ENCODE results near the gene INPP4A. TPM values are rescaled to one million over a fixed set of nuclear protein-coding genes. Genes with fewer than 3 reads are reported as not detected.

The INPP4A gene
- total RNA-seq, 2 experiments from 2014 or later, result 29.1 to 33.0 TPM

DNA sequence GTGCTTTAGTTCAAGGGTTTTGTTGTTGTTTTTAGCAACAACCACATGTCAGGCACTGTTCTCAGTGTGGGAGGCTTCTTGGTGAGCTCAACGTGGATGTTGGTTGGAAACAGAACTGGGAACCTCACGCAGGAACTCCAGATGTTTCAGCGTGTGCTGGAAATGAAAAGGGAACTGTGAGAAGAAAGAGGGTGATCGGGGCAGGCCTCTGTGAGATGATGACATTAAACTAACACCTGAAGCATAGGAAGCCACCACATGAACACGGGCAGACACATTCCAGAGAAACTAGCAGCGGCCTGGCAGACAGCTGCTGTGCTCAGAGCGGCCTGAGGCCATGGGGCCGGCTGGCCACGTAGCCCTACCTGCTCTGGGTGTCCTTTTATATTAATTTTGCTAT lies 97.2 kb downstream of the INPP4A start:
- ChIA-PET CTCF (interaction anchor here (0.9 to 1.8 kb wide), 4 partner anchors 10 to 54 kb away, joined by 3 to 9 read pairs (median 6); no protein-coding TSS in a partner anchor), POLR2A (interaction anchor here (0.7 to 1.0 kb wide), 3 partner anchors 9 to 66 kb away, joined by 3 to 5 read pairs (median 3); no protein-coding TSS in a partner anchor)
- Mint-ChIP-seq H3K4me1 (peaks cover 24% of the 10 kb centered on the region), H3K27me3 (no peaks in the 10 kb centered on the region), H3K27ac (peak overlapping the region; percentile 67), H3K4me3 (no peak overlapping the region), H3K9me3 (ENCODE audit: low read depth) (no peaks in the 10 kb centered on the region), H3K36me3 (ENCODE audit: low read depth) (peaks cover 37% of the 10 kb centered on the region)
- peak; percentile 31 for ATAC-seq
- no peak for DNase-seq
- intact Hi-C loops (cut with DNase I, micrococcal nuclease), result no loop called here

- no peak for DNase-seq
- peaks cover 32% of the 10 kb centered on the region for H3K4me1 Mint-ChIP-seq
- H3K27ac Mint-ChIP-seq, result peak overlapping the region; percentile 48
- no peak for ATAC-seq
- H3K9me3 Mint-ChIP-seq (ENCODE audit: low read depth), result no peaks in the 10 kb centered on the region
- ChIA-PET POLR2A (no interaction called here), CTCF (interaction anchor here (0.6 to 1.2 kb wide), 2 partner anchors 43 to 55 kb away, joined by 3 to 5 read pairs; no protein-coding TSS in a partner anchor)
- H3K27me3 Mint-ChIP-seq, result no peaks in the 10 kb centered on the region
- peaks cover 42% of the 10 kb centered on the region for H3K36me3 Mint-ChIP-seq (ENCODE audit: low read depth)
- intact Hi-C loops (cut with DNase I, micrococcal nuclease), result no loop called here
- H3K4me3 Mint-ChIP-seq, result no peak overlapping the region
These were observed 98.6 kb downstream of the INPP4A start for GRCh38 chr2:98543214-98543613.

- peak overlapping the region; percentile 48 for H3K27ac Mint-ChIP-seq
- DNase-seq, result no peak
- H3K36me3 Mint-ChIP-seq (ENCODE audit: low read depth), result peaks cover 36% of the 10 kb centered on the region
- ChIA-PET CTCF (no interaction called here), POLR2A (no interaction called here)
- H3K27me3 Mint-ChIP-seq, result no peaks in the 10 kb centered on the region
- no peak overlapping the region for H3K4me3 Mint-ChIP-seq
- no peak for ATAC-seq
- H3K4me1 Mint-ChIP-seq, result peaks cover 31% of the 10 kb centered on the region
- intact Hi-C loops (cut with DNase I, micrococcal nuclease), result no loop called here
- no peaks in the 10 kb centered on the region for H3K9me3 Mint-ChIP-seq (ENCODE audit: low read depth)
These were observed 99.2 kb downstream of the INPP4A start for GRCh38 chr2:98543842-98544241.

- ATAC-seq (no peak), DNase-seq (no peak)
- Mint-ChIP-seq H3K27me3 (no peaks in the 10 kb centered on the region), H3K9me3 (ENCODE audit: low read depth) (no peaks in the 10 kb centered on the region), H3K4me1 (peaks cover 39% of the 10 kb centered on the region), H3K27ac (no peak overlapping the region), H3K36me3 (ENCODE audit: low read depth) (peaks cover 27% of the 10 kb centered on the region), H3K4me3 (no peak overlapping the region)
- intact Hi-C loops (cut with DNase I, micrococcal nuclease), result no loop called here
- POLR2A ChIA-PET, result no interaction called here
- CTCF ChIA-PET, result interaction anchor here (0.6 to 1.1 kb wide), 2 partner anchors 40 to 42 kb away, joined by 3 read pairs; no protein-coding TSS in a partner anchor
These were observed 100.9 kb downstream of the INPP4A start for GRCh38 chr2:98545591-98545990.

- peaks cover 44% of the 10 kb centered on the region for H3K4me1 Mint-ChIP-seq
- ATAC-seq, result no peak
- H3K27ac Mint-ChIP-seq, result no peak overlapping the region
- H3K9me3 Mint-ChIP-seq (ENCODE audit: low read depth), result no peaks in the 10 kb centered on the region
- peaks cover 29% of the 10 kb centered on the region for H3K36me3 Mint-ChIP-seq (ENCODE audit: low read depth)
- DNase-seq, result no peak
- ChIA-PET POLR2A (no interaction called here), CTCF (interaction anchor here (1.0 to 1.1 kb wide), 3 partner anchors 23 to 58 kb away, joined by 3 read pairs; no protein-coding TSS in a partner anchor)
- no peak overlapping the region for H3K4me3 Mint-ChIP-seq
- intact Hi-C loops (cut with DNase I, micrococcal nuclease), result no loop called here
- no peaks in the 10 kb centered on the region for H3K27me3 Mint-ChIP-seq
These were observed 101.5 kb downstream of the INPP4A start for GRCh38 chr2:98546186-98546585.

DNA sequence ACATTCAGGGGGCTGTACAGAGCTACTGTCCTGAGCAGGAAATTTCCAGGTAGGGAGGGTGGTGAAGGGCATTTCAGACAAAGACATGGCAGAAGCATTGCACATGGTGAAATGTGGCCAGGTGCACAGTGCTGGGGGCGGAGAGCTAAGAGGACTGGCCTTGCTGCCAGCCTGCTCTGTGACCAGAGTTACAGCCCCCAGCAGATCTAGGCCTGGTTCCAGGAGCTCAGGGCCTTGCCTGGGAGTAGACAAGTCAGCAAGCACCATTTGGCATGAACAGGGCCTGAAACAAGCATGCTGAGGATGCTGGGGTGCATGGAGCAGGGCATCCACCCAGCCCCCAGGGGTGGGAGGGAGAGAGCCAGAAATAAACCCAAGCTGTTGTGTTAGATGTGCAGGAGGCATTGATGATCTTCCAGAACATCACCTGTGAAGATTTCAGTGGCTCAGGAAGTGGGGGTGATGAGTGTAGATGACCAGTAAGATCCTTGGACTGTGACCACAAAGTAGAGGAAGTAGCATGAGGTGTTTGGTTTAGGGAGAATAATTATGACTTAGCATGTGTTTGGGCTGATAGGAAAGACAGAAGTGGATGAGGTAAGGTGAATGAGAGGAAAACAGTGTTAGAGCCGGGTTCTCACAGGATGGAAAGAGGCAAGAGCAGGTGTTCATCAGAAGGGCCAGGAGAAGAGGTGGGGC lies 102.6 kb downstream of the INPP4A start:
- intact Hi-C loops (cut with DNase I, micrococcal nuclease), result no loop called here
- ATAC-seq (peak; percentile 16), DNase-seq (no peak)
- Mint-ChIP-seq H3K4me1 (peaks cover 48% of the 10 kb centered on the region), H3K4me3 (no peak overlapping the region), H3K9me3 (ENCODE audit: low read depth) (no peaks in the 10 kb centered on the region), H3K27me3 (no peaks in the 10 kb centered on the region), H3K27ac (peak overlapping the region; percentile 69), H3K36me3 (ENCODE audit: low read depth) (peaks cover 36% of the 10 kb centered on the region)
- ChIA-PET POLR2A (no interaction called here), CTCF (interaction anchor here (0.5 to 1.1 kb wide), 3 partner anchors 22 to 102 kb away, joined by 3 read pairs; no protein-coding TSS in a partner anchor)

DNA sequence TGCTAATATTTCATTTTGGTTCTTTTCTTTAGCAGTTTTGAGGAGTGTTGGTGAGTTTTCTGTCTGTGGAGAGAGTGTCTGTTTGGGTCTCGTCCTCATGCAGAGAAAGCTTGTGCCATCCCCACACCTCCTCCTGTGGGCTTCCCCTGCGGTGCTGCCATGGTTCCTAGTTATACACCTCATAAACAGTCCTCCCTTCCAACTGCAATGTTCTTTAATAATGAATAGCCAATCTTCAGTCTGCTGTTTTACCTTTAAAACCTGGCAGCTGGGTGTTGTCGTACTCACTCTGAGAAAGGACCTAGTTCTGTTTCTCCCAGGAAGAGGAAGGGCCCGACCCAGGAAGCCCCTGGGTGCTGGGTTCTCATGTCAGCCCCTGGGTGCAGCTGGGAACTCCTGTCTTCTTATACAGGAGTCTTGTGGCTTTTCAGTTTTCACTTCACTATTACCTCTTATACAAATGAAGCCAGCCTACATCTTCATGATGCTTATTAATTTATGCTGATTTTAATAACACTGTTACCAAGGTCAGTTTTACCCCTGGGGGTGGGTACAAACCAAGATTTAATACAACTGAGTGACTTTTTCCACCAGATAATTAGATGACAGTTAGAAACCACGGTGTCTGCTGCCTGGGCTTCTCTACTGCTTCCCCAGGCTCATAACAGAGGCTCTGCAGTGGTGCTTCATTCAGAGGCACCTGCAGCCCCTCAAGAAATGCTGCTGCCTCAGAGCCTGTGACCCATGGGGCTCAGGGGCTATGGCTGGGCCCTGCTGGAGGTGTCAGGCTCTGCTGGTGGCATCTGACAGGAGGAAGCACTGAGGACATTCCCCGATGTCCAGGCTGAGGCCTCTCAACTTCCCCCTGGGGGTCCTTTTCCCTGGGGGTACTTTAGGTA lies 104.5 kb downstream of the INPP4A start:
- peak overlapping the region; percentile 11 for H3K27ac Mint-ChIP-seq
- no peaks in the 10 kb centered on the region for H3K9me3 Mint-ChIP-seq (ENCODE audit: low read depth)
- ChIA-PET POLR2A (no interaction called here), CTCF (interaction anchor here (1.0 kb wide), 1 partner anchor 9 kb away, joined by 3 read pairs; no protein-coding TSS in a partner anchor)
- intact Hi-C loops (cut with DNase I, micrococcal nuclease), result no loop called here
- ATAC-seq (no peak), DNase-seq (no peak)
- peaks cover 43% of the 10 kb centered on the region for H3K36me3 Mint-ChIP-seq (ENCODE audit: low read depth)
- no peak overlapping the region for H3K4me3 Mint-ChIP-seq
- no peaks in the 10 kb centered on the region for H3K27me3 Mint-ChIP-seq
- peaks cover 45% of the 10 kb centered on the region for H3K4me1 Mint-ChIP-seq

GRCh38 chr2:98550165-98550564 lies 105.5 kb downstream of the INPP4A start:
- intact Hi-C loops (cut with DNase I, micrococcal nuclease), result no loop called here
- Mint-ChIP-seq H3K36me3 (ENCODE audit: low read depth) (peaks cover 45% of the 10 kb centered on the region), H3K27ac (peak overlapping the region; percentile 72), H3K4me1 (peaks cover 45% of the 10 kb centered on the region), H3K27me3 (no peaks in the 10 kb centered on the region), H3K9me3 (ENCODE audit: low read depth) (no peaks in the 10 kb centered on the region), H3K4me3 (no peak overlapping the region)
- ChIA-PET POLR2A (no interaction called here), CTCF (no interaction called here)
- ATAC-seq (no peak), DNase-seq (no peak)

- Mint-ChIP-seq H3K27ac (peak overlapping the region; percentile 58), H3K36me3 (ENCODE audit: low read depth) (peaks cover 48% of the 10 kb centered on the region), H3K4me3 (no peak overlapping the region), H3K9me3 (ENCODE audit: low read depth) (no peaks in the 10 kb centered on the region), H3K4me1 (peaks cover 50% of the 10 kb centered on the region), H3K27me3 (no peaks in the 10 kb centered on the region)
- ChIA-PET CTCF (interaction anchor here (0.6 to 1.7 kb wide), 3 partner anchors 17 to 181 kb away, joined by 3 to 5 read pairs (median 4); no protein-coding TSS in a partner anchor), POLR2A (interaction anchor here (0.9 kb wide), 1 partner anchor 9 kb away, joined by 5 read pairs; no protein-coding TSS in a partner anchor)
- ATAC-seq (peak; percentile 78), DNase-seq (peak; percentile 72)
- intact Hi-C loops (cut with DNase I, micrococcal nuclease), result no loop called here
These were observed 106.7 kb downstream of the INPP4A start for GRCh38 chr2:98551316-98551715.

DNA sequence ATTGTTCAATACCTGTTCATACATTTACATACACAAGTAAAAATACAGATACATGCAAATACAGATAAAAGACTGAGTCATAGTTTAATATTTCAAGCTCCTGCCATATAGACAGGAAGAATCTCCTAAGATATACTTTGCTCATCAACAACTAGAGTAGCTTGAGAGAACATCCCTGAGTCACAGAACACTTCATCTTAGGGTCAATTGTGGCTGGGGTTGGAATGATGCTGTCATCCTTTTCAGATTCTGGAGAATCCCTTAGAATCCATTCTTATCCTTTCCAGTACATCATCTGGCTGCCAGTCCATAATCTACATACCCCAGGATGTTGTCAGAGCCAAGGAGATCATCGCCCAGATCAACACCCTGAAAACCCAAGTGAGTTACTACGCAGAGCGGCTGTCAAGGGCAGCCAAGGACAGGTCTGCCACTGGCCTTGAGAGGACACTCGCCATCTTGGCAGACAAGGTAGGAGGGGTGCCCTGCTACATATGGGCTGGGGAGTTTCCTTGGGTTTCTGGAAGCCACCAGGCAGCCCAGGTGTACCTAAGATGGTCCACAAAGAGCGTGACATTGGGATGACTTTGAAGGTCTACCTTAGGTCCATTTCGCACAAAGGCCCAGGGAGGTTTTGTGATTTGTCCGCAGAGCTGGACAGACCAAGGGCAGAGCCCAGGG lies 108.0 kb downstream of the INPP4A start:
- ATAC-seq, result peak; percentile 28
- H3K36me3 Mint-ChIP-seq (ENCODE audit: low read depth), result peaks cover 40% of the 10 kb centered on the region
- no peaks in the 10 kb centered on the region for H3K9me3 Mint-ChIP-seq (ENCODE audit: low read depth)
- H3K4me3 Mint-ChIP-seq, result no peak overlapping the region
- no peak for DNase-seq
- H3K27ac Mint-ChIP-seq, result peak overlapping the region; percentile 58
- ChIA-PET CTCF (interaction anchor here (0.6 to 1.5 kb wide), 6 partner anchors 9 to 902 kb away, joined by 3 to 6 read pairs (median 4); no protein-coding TSS in a partner anchor), POLR2A (interaction anchor here (0.6 to 0.8 kb wide), 2 partner anchors 10 to 27 kb away, joined by 3 read pairs; no protein-coding TSS in a partner anchor)
- intact Hi-C loops (cut with DNase I, micrococcal nuclease), result no loop called here
- H3K27me3 Mint-ChIP-seq, result no peaks in the 10 kb centered on the region
- peaks cover 47% of the 10 kb centered on the region for H3K4me1 Mint-ChIP-seq

All from activated CD4-positive, alpha-beta T cell treated with anti-CD3 and anti-CD28 coated beads for 36 hours (primary cell).